SK-N-SH treated with all-trans-retinoic acid at 6 μM for 48 hours (cell line): ENCODE results near the gene RNF121.

Experiments used
- ARNTL ChIP-seq: fragments of 450-650 bp; formaldehyde crosslinking; IDR thresholded peaks from 2 replicates; pipeline ENCODE4 v1.5.0; 2020; ENCODE audit warnings: low read depth, mild to moderate bottlenecking, moderate library complexity, borderline replicate concordance
- ESRRG ChIP-seq: fragments of 250-450 bp; sonication (Bioruptor Pico); IDR thresholded peaks from 2 replicates; pipeline ENCODE4 v1.6.1; 2021; ENCODE audit warnings: mild to moderate bottlenecking
- GLIS3 ChIP-seq: fragments of 250-450 bp; sonication (Bioruptor Pico); IDR thresholded peaks from 2 replicates; pipeline ENCODE4 v1.5.0; 2020; ENCODE audit warnings: mild to moderate bottlenecking, moderate library complexity
- PATZ1 ChIP-seq: fragments of 250-450 bp; sonication (Bioruptor Pico); IDR thresholded peaks from 2 replicates; pipeline ENCODE4 v1.8.0; 2020; ENCODE audit warnings: mild to moderate bottlenecking, moderate library complexity, borderline replicate concordance
- TCF4 ChIP-seq: fragments of 250-450 bp; sonication (Bioruptor Pico); IDR thresholded peaks from 2 replicates; pipeline ENCODE4 v1.8.0; 2021; ENCODE audit warnings: mild to moderate bottlenecking, moderate library complexity, borderline replicate concordance
- ZFP3 ChIP-seq: fragments of 250-450 bp; sonication (Bioruptor Pico); IDR thresholded peaks from 2 replicates; pipeline ENCODE4 v1.5.0; 2020; ENCODE audit warnings: mild to moderate bottlenecking, moderate library complexity
- ZNF565 ChIP-seq: fragments of 450-650 bp; formaldehyde crosslinking; conservative IDR thresholded peaks from 2 replicates; pipeline ENCODE4 v1.5.0; 2020; ENCODE audit warnings: low read depth, mild to moderate bottlenecking, moderate library complexity

- no peak for TF ChIP-seq ARNTL (CRISPR knock-in tag)
- TF ChIP-seq PATZ1, result no peak
- TF ChIP-seq GLIS3 (CRISPR knock-in tag), result no peak
- no peak for TF ChIP-seq ZFP3 (CRISPR knock-in tag)
- no peak for TF ChIP-seq TCF4
- TF ChIP-seq ZNF565 (CRISPR knock-in tag), result no peak
- TF ChIP-seq ESRRG (CRISPR knock-in tag), result no peak
Measured at GRCh38 chr11:71928737-71929443, at the start of gene RNF121.
